HG03520 (cell line): ENCODE data around the gene ZBTB34.

Experiments used
- ATAC-seq: cut with Tn5 transposase; IDR thresholded peaks from one replicate; pipeline ENCODE4 v1.9.1; 2021; ENCODE audit warnings: mild to moderate bottlenecking, moderate library complexity; ENCODE audit not compliant: unreplicated experiment

The ZBTB34 gene

GRCh38 chr9:126842977-126843799, 17.3 kb upstream of the ZBTB34 start:
- no peak for ATAC-seq

- no peak for ATAC-seq
These were observed 16.4 kb upstream of the ZBTB34 start for GRCh38 chr9:126844085-126844484.

GRCh38 chr9:126847051-126847450, 13.4 kb upstream of the ZBTB34 start:
- ATAC-seq = no peak

GRCh38 chr9:126849591-126850225, 10.7 kb upstream of the ZBTB34 start:
- no peak for ATAC-seq

- no peak for ATAC-seq
These were observed 9.1 kb upstream of the ZBTB34 start for GRCh38 chr9:126851286-126851880.

- ATAC-seq = no peak
These were observed 8.3 kb upstream of the ZBTB34 start for GRCh38 chr9:126852086-126852688.

- no peak for ATAC-seq
These were observed 6.8 kb upstream of the ZBTB34 start for GRCh38 chr9:126853667-126854066.

- ATAC-seq = no peak
These were observed 5.7 kb upstream of the ZBTB34 start for GRCh38 chr9:126854734-126855133.

GRCh38 chr9:126856326-126856877, 4.0 kb upstream of the ZBTB34 start:
- ATAC-seq = no peak

GRCh38 chr9:126857261-126857960, 3.0 kb upstream of the ZBTB34 start:
- no peak for ATAC-seq

- no peak for ATAC-seq
These were observed 1.3 kb upstream of the ZBTB34 start for GRCh38 chr9:126859111-126859510.

GRCh38 chr9:126860757-126861466, 473 bp downstream of the ZBTB34 start:
- peak; percentile 17 for ATAC-seq

- no peak for ATAC-seq
These were observed 1.3 kb downstream of the ZBTB34 start for GRCh38 chr9:126861707-126862103.

GRCh38 chr9:126862104-126862761, 1.8 kb downstream of the ZBTB34 start:
- ATAC-seq = no peak

- no peak for ATAC-seq
These were observed 4.3 kb downstream of the ZBTB34 start for GRCh38 chr9:126864771-126865170.

GRCh38 chr9:126869368-126869767, 8.9 kb downstream of the ZBTB34 start:
- no peak for ATAC-seq

GRCh38 chr9:126872516-126872915, 12.1 kb downstream of the ZBTB34 start:
- ATAC-seq = no peak

GRCh38 chr9:126874546-126875314, 14.3 kb downstream of the ZBTB34 start:
- ATAC-seq = no peak
